Cardiac fibroblast (primary cell): ENCODE data around the gene SIRPA.
A peak's percentile ranks its signal among the peaks of the same experiment; 100 is the strongest.

Source experiments
- DNase-seq, 2 donors: peaks; one replicate each; pipeline versions ENCODE4 v3.0.0 to v3.0.0-alpha.2; 2010; ENCODE audit warnings: low read depth in 2 of 2
- H3K4me3 ChIP-seq, 2 donors: replicated peaks in 1 of 2; 1 replicate in 1 of 2; 2 replicates in 1 of 2; pipeline ENCODE4 v1.5.1; 2011; ENCODE audit warnings: low read depth in 2 of 2, low read length in 2 of 2, mild to moderate bottlenecking in 2 of 2, moderate library complexity in 1 of 2
- TF ChIP-seq, protein P1 (sequence below): IDR thresholded peaks from one replicate; pipeline ENCODE4 v1.5.1; 2011; ENCODE audit warnings: low read depth, mild to moderate bottlenecking, low read length, inconsistent platforms

Gene SIRPA

DNA sequence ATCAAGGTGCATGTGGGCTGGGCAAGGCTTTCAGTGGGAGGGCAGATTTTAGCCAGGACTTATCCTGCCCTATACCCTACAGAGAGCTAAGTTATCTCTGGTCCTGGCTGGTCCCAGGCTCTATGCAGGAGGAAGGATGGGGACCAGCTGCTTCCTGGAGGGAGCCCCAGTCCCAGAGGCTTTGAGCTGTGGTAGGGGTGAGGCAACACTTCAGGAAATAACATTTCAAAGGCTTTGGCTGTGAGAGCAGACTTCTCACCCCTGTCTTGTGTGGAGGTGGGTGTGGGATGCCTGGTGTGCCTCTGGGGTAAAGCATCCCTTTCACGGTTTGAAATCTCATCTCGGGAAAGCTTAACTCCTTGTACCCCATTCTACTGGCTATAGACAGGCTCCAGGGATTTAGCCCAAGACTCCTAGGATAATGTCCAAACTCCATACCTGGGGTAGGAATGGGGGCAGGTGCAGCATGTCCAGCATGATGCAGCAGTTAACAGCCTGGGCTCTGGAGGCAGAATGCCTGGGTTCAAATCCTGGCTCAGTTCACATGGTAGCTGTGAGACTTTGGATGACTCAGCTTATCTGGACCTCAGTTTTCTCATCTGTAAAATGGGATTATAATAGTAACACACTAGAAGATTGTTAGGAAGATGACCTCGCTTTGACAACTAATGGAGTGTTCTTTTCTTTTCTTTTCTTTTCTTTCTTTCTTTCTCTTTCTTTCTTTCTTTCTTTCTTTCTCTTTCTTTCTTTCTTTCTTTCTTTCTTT is 27.5 kb upstream of the SIRPA start:
- no peak overlapping the region for H3K4me3 ChIP-seq
- DNase-seq: peak in 1 of 2 donors; percentile 43
- TF ChIP-seq, protein P1, sequence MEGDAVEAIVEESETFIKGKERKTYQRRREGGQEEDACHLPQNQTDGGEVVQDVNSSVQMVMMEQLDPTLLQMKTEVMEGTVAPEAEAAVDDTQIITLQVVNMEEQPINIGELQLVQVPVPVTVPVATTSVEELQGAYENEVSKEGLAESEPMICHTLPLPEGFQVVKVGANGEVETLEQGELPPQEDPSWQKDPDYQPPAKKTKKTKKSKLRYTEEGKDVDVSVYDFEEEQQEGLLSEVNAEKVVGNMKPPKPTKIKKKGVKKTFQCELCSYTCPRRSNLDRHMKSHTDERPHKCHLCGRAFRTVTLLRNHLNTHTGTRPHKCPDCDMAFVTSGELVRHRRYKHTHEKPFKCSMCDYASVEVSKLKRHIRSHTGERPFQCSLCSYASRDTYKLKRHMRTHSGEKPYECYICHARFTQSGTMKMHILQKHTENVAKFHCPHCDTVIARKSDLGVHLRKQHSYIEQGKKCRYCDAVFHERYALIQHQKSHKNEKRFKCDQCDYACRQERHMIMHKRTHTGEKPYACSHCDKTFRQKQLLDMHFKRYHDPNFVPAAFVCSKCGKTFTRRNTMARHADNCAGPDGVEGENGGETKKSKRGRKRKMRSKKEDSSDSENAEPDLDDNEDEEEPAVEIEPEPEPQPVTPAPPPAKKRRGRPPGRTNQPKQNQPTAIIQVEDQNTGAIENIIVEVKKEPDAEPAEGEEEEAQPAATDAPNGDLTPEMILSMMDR: no peak

GRCh38 chr20:1868856-1869255 is 26.4 kb upstream of the SIRPA start:
- peak; percentile 47 to 75 for DNase-seq
- H3K4me3 ChIP-seq: no peak overlapping the region
- TF ChIP-seq, protein P1: no peak

- no peak for DNase-seq
- H3K4me3 ChIP-seq: no peak overlapping the region
These were observed 24.9 kb upstream of the SIRPA start for GRCh38 chr20:1870323-1870722.

DNA sequence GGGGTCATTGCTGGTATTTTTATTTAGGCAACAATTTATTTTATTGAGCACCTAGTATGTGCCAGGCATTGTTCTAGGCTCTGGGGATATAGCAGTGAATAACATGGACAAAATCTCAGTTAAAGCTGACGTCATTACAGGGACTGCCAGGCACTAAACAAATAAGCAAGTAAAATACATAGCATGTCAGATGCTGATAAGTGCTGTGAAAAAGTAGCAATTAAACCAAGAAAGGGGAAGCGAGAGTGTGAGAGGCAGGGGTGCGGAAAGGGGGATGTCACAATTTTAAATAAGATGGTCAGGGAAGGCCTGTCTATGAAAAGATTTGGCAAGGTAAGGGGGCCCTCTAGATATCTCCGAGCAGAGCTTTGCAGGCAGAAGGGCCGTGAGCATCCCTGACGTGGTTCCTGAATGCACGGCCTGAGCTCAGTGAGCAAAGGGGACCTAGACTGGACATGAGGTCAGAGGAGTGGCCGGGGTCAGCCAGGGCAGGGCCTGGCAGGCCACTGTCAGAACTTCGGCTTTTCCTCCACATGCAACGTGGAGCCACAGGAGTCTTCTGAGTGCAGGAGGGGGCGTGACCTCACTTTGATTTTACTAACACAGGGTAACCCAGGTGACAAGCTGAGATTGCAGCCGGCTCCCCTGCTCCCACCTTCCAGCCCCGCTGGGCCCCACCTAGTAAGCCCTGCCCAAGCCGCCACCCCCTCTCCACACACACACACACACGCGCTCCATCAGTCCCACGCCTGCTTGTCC is 24.2 kb upstream of the SIRPA start:
- TF ChIP-seq, protein P1: no peak
- no peak for DNase-seq
- H3K4me3 ChIP-seq: no peak overlapping the region

More at GRCh38 chr20:1870323-1870722, 24.9 kb upstream of the SIRPA start:
- TF ChIP-seq, protein P1: no peak

GRCh38 chr20:1871807-1872458 is 23.3 kb upstream of the SIRPA start:
- TF ChIP-seq, protein P1: no peak
- no peak for DNase-seq
- H3K4me3 ChIP-seq: no peak overlapping the region

DNA sequence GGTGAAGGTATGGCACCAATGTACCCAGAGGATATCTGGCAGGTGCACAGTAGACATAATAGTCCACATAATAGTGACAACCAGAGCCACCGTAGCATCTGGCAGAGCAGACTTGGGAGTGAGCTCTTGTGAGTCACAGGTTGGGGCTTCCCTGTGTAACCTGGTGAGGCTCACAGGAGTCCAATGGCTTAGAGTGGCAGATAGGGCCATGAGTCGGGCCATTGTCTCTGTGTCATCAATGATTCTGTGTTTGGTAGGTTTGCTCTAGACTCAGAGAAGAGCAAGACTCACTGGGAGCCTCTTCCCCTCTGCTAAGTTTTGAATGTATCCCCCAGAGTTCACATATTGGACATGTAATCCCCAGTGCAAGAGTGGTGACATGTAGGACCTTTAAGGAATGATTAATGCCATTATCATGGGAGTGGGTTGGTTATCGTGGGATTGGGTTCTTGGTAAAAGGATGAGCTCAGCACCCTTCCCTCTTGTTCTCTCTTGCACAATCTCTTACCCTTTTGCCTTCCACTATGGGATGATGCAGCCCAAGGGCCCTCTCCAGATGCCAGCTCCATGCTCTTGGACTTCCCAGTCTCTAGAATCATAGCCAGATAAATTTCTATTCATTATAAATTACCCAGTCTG is 22.6 kb upstream of the SIRPA start:
- no peak overlapping the region for H3K4me3 ChIP-seq
- no peak for DNase-seq
- TF ChIP-seq, protein P1: no peak
